Spleen (tissue), 7 donors: ENCODE data around the gene TRMT13.

Source experiments
- POLR2A ChIP-seq, 3 donors: fragments of 450-650 bp; IDR thresholded peaks; one replicate each; pipeline ENCODE4 v1.5.1; 2017; ENCODE audit warnings: antibody characterized with exemption in 3 of 3, mild to moderate bottlenecking in 1 of 3
- POLR2AphosphoS5 ChIP-seq, 3 donors: sonication (generic); formaldehyde crosslinking; IDR thresholded peaks; one replicate each; pipeline ENCODE4 v1.5.1; 2017; ENCODE audit warnings: antibody characterized with exemption in 3 of 3
- TF ChIP-seq, protein P1 (sequence below), 11 experiments: fragments of 200-600 bp in 7 of 11; fragments of 450-650 bp in 4 of 11; sonication (generic) in 4 of 11; IDR thresholded peaks in 8 of 11; conservative IDR thresholded peaks in 3 of 11; 1 replicate in 7 of 11; 2 replicates in 4 of 11; pipeline versions ENCODE4 v1.4.0 to v1.8.0; 2016 to 2021; ENCODE audit warnings: antibody characterized with exemption in 11 of 11, inconsistent platforms in 4 of 11, mild to moderate bottlenecking in 1 of 11
- donor health status: DM: no; HTN: no; CAD: no; lungs with moderate emphysema.
- donor health status: DM: no; HTN: no; CAD: no.
- donor health status: DM: no; HTN: no; CAD: no.

DNA sequence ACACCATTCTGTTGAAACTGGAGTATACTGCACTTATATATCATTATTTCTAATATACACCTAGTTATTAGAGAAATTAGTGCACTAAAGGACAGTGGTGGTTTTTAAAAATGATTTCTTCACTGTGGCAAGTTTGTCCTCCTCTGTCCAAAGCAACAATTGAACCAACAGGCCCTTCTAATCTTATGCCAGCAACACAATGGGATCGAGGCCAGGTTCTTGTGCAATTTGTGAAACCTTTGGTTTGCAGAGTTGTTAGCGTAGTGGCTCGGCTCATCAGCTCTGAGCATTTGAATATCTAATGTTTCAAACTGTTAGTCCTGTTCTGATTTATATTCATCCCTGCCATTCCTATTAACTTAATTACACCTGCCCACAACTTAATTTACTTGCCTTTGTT is 54.9 kb downstream of the TRMT13 start:
- TF ChIP-seq, protein P1, sequence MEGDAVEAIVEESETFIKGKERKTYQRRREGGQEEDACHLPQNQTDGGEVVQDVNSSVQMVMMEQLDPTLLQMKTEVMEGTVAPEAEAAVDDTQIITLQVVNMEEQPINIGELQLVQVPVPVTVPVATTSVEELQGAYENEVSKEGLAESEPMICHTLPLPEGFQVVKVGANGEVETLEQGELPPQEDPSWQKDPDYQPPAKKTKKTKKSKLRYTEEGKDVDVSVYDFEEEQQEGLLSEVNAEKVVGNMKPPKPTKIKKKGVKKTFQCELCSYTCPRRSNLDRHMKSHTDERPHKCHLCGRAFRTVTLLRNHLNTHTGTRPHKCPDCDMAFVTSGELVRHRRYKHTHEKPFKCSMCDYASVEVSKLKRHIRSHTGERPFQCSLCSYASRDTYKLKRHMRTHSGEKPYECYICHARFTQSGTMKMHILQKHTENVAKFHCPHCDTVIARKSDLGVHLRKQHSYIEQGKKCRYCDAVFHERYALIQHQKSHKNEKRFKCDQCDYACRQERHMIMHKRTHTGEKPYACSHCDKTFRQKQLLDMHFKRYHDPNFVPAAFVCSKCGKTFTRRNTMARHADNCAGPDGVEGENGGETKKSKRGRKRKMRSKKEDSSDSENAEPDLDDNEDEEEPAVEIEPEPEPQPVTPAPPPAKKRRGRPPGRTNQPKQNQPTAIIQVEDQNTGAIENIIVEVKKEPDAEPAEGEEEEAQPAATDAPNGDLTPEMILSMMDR (IDR thresholded peaks at IDR 0.05 in 8 of 11, conservative IDR thresholded peaks at IDR 0.05 in 3 of 11), result no peak
- TF ChIP-seq POLR2A (IDR thresholded peaks at IDR 0.05), result no peak
- TF ChIP-seq POLR2AphosphoS5 (IDR thresholded peaks at IDR 0.05), result no peak
